SK-N-SH treated with all-trans-retinoic acid at 6 μM for 48 hours (cell line): ENCODE data around the gene PBX1.
A peak's percentile ranks its signal among the peaks of the same experiment; 100 is the strongest.

Source experiments
- ATAC-seq: fragments of 200-7000 bp; cut with Tn5 transposase; 3 replicates; pipeline ENCODE4 v1.9.1; 2020; ENCODE audit warnings: mild to moderate bottlenecking, moderate library complexity
- ARNTL ChIP-seq: fragments of 450-650 bp; formaldehyde crosslinking; IDR thresholded peaks from 2 replicates; pipeline ENCODE4 v1.5.0; 2020; ENCODE audit warnings: low read depth, mild to moderate bottlenecking, moderate library complexity, borderline replicate concordance
- BACH2 ChIP-seq: fragments of 250-450 bp; sonication (Bioruptor Pico); IDR thresholded peaks from 2 replicates; pipeline ENCODE4 v1.9.0; 2021; ENCODE audit warnings: mild to moderate bottlenecking, borderline replicate concordance
- CREB5 ChIP-seq: fragments of 250-450 bp; sonication (Bioruptor Pico); IDR thresholded peaks from 2 replicates; pipeline ENCODE4 v1.5.1; 2020; ENCODE audit warnings: low read depth, mild to moderate bottlenecking, moderate library complexity
- CSDC2 ChIP-seq: fragments of 250-450 bp; sonication (Bioruptor Pico); IDR thresholded peaks from 2 replicates; pipeline ENCODE4 v1.5.0; 2020; ENCODE audit warnings: mild to moderate bottlenecking, moderate library complexity
- CSRNP3 ChIP-seq: fragments of 250-450 bp; sonication (Bioruptor Pico); IDR thresholded peaks from 2 replicates; pipeline ENCODE4 v1.5.1; 2021; ENCODE audit warnings: mild to moderate bottlenecking, moderate library complexity
- GLIS3 ChIP-seq: fragments of 250-450 bp; sonication (Bioruptor Pico); IDR thresholded peaks from 2 replicates; pipeline ENCODE4 v1.5.0; 2020; ENCODE audit warnings: mild to moderate bottlenecking, moderate library complexity
- ISL1 ChIP-seq: fragments of 250-450 bp; sonication (Bioruptor Pico); IDR thresholded peaks from 2 replicates; pipeline ENCODE4 v2.1.2; 2022; ENCODE audit warnings: mild to moderate bottlenecking, moderate library complexity
- OSR1 ChIP-seq: fragments of 250-450 bp; sonication (Bioruptor Pico); IDR thresholded peaks from 2 replicates; pipeline ENCODE4 v1.8.0; 2022; ENCODE audit warnings: moderate library complexity, mild to moderate bottlenecking, inconsistent platforms
- PATZ1 ChIP-seq: fragments of 250-450 bp; sonication (Bioruptor Pico); IDR thresholded peaks from 2 replicates; pipeline ENCODE4 v1.8.0; 2020; ENCODE audit warnings: mild to moderate bottlenecking, moderate library complexity, borderline replicate concordance
- POU6F1 ChIP-seq: fragments of 250-450 bp; sonication (Bioruptor Pico); IDR thresholded peaks from 2 replicates; pipeline ENCODE4 v1.8.0; 2021; ENCODE audit warnings: low read depth, mild to moderate bottlenecking, moderate library complexity, borderline replicate concordance
- PPARA ChIP-seq: fragments of 250-450 bp; sonication (Bioruptor Pico); IDR thresholded peaks from 2 replicates; pipeline ENCODE4 v1.5.0; 2020; ENCODE audit warnings: mild to moderate bottlenecking, borderline replicate concordance
- RARB ChIP-seq: fragments of 250-450 bp; sonication (Bioruptor Pico); IDR thresholded peaks from 2 replicates; pipeline ENCODE4 v1.8.0; 2021; ENCODE audit warnings: mild to moderate bottlenecking, moderate library complexity
- SNAI2 ChIP-seq: fragments of 250-450 bp; sonication (Bioruptor Pico); IDR thresholded peaks from 2 replicates; pipeline ENCODE4 v1.5.0; 2020; ENCODE audit warnings: mild to moderate bottlenecking, moderate library complexity
- TOX ChIP-seq: fragments of 250-450 bp; sonication (Bioruptor Pico); IDR thresholded peaks from 2 replicates; pipeline ENCODE4 v1.8.0; 2021; ENCODE audit warnings: mild to moderate bottlenecking, moderate library complexity, borderline replicate concordance
- TSHZ2 ChIP-seq: fragments of 250-450 bp; sonication (Bioruptor Pico); IDR thresholded peaks from 2 replicates; pipeline ENCODE4 v1.5.0; 2020; ENCODE audit warnings: mild to moderate bottlenecking, moderate library complexity
- ZFP3 ChIP-seq: fragments of 250-450 bp; sonication (Bioruptor Pico); IDR thresholded peaks from 2 replicates; pipeline ENCODE4 v1.5.0; 2020; ENCODE audit warnings: mild to moderate bottlenecking, moderate library complexity
- ZFP30 ChIP-seq: fragments of 450-650 bp; formaldehyde crosslinking; IDR thresholded peaks from 2 replicates; pipeline ENCODE4 v1.5.0; 2022; ENCODE audit warnings: mild to moderate bottlenecking, moderate library complexity
- ZNF565 ChIP-seq: fragments of 450-650 bp; formaldehyde crosslinking; conservative IDR thresholded peaks from 2 replicates; pipeline ENCODE4 v1.5.0; 2020; ENCODE audit warnings: low read depth, mild to moderate bottlenecking, moderate library complexity
- ZNF70 ChIP-seq: fragments of 450-650 bp; formaldehyde crosslinking; IDR thresholded peaks from 2 replicates; pipeline ENCODE4 v1.5.0; 2020; ENCODE audit warnings: mild to moderate bottlenecking, moderate library complexity
- ZNF8 ChIP-seq: fragments of 450-650 bp; formaldehyde crosslinking; IDR thresholded peaks from 2 replicates; pipeline ENCODE4 v1.5.0; 2020; ENCODE audit warnings: mild to moderate bottlenecking, moderate library complexity

Gene PBX1

GRCh38 chr1:164719676-164720439 lies 160.9 kb downstream of the PBX1 start:
- no peak for TF ChIP-seq OSR1
- TF ChIP-seq ZNF565 (CRISPR knock-in tag) = no peak
- TF ChIP-seq ZNF70 (CRISPR knock-in tag) = no peak
- TF ChIP-seq PATZ1 (CRISPR knock-in tag) = no peak
- no peak for TF ChIP-seq CSDC2
- TF ChIP-seq RARB (CRISPR knock-in tag) = no peak
- no peak for TF ChIP-seq ZFP30 (CRISPR knock-in tag)
- no peak for ATAC-seq

- ATAC-seq = no peak
- TF ChIP-seq ISL1 (CRISPR knock-in tag) (no peak), ZFP3 (CRISPR knock-in tag) (no peak), OSR1 (no peak), POU6F1 (CRISPR knock-in tag) (no peak), GLIS3 (CRISPR knock-in tag) (no peak), CREB5 (no peak), ZNF8 (CRISPR knock-in tag) (no peak), ARNTL (CRISPR knock-in tag) (no peak), SNAI2 (CRISPR knock-in tag) (no peak), PPARA (CRISPR knock-in tag) (no peak)
Observed at GRCh38 chr1:164720440-164721227, 161.7 kb downstream of the PBX1 start.

GRCh38 chr1:164721228-164721496 lies 162.2 kb downstream of the PBX1 start:
- ATAC-seq = no peak
- TF ChIP-seq OSR1 = no peak
- TF ChIP-seq CSDC2 = no peak

- no peak for ATAC-seq
- TF ChIP-seq TSHZ2 (CRISPR knock-in tag) (no peak), ZNF565 (CRISPR knock-in tag) (no peak), ARNTL (CRISPR knock-in tag) (no peak)
Observed at GRCh38 chr1:164723296-164723798, 164.4 kb downstream of the PBX1 start.

- ATAC-seq = peak; percentile 87
- TF ChIP-seq GLIS3 (CRISPR knock-in tag) (no peak), CREB5 (no peak), CSRNP3 (CRISPR knock-in tag) (no peak), CSDC2 (no peak), RARB (CRISPR knock-in tag) (no peak), ZNF8 (CRISPR knock-in tag) (no peak), BACH2 (no peak), TOX (CRISPR knock-in tag) (no peak), ARNTL (CRISPR knock-in tag) (no peak), SNAI2 (CRISPR knock-in tag) (no peak), ISL1 (CRISPR knock-in tag) (no peak), OSR1 (no peak)
Observed at GRCh38 chr1:164725401-164725800, 166.4 kb downstream of the PBX1 start.
